GM12892 (cell line): ENCODE data around the gene HES5.

ENCODE experiments used
- POLR2A ChIP-seq: IDR thresholded peaks from 2 replicates; pipeline ENCODE4 v1.6.1; 2011; ENCODE audit warnings: low read depth, low read length, control low read depth
- POLR2AphosphoS5 ChIP-seq: IDR thresholded peaks from 2 replicates; pipeline ENCODE4 v1.6.1; 2011; ENCODE audit warnings: low read depth, low read length, control low read depth
- TAF1 ChIP-seq: IDR thresholded peaks from 2 replicates; pipeline ENCODE4 v1.6.1; 2011; ENCODE audit warnings: low read depth, mild to moderate bottlenecking, control low read depth, low read length, borderline replicate concordance

GRCh38 chr1:2493691-2494322 is 36.3 kb downstream of the HES5 start:
- TF ChIP-seq POLR2AphosphoS5 (no peak), TAF1 (no peak), POLR2A (no peak)
